ENCODE data around the gene SLC44A3. TPM values are rescaled to one million over a fixed set of nuclear protein-coding genes. Genes with fewer than 3 reads are reported as not detected.

SLC44A3 gene
- total and polyA plus RNA-seq, 2 of the 8 experiments (the other 6 are each of a cell fraction or from before 2014, with no cell fraction given) = 4.2 to 5.0 TPM

- TF ChIP-seq, protein P1, sequence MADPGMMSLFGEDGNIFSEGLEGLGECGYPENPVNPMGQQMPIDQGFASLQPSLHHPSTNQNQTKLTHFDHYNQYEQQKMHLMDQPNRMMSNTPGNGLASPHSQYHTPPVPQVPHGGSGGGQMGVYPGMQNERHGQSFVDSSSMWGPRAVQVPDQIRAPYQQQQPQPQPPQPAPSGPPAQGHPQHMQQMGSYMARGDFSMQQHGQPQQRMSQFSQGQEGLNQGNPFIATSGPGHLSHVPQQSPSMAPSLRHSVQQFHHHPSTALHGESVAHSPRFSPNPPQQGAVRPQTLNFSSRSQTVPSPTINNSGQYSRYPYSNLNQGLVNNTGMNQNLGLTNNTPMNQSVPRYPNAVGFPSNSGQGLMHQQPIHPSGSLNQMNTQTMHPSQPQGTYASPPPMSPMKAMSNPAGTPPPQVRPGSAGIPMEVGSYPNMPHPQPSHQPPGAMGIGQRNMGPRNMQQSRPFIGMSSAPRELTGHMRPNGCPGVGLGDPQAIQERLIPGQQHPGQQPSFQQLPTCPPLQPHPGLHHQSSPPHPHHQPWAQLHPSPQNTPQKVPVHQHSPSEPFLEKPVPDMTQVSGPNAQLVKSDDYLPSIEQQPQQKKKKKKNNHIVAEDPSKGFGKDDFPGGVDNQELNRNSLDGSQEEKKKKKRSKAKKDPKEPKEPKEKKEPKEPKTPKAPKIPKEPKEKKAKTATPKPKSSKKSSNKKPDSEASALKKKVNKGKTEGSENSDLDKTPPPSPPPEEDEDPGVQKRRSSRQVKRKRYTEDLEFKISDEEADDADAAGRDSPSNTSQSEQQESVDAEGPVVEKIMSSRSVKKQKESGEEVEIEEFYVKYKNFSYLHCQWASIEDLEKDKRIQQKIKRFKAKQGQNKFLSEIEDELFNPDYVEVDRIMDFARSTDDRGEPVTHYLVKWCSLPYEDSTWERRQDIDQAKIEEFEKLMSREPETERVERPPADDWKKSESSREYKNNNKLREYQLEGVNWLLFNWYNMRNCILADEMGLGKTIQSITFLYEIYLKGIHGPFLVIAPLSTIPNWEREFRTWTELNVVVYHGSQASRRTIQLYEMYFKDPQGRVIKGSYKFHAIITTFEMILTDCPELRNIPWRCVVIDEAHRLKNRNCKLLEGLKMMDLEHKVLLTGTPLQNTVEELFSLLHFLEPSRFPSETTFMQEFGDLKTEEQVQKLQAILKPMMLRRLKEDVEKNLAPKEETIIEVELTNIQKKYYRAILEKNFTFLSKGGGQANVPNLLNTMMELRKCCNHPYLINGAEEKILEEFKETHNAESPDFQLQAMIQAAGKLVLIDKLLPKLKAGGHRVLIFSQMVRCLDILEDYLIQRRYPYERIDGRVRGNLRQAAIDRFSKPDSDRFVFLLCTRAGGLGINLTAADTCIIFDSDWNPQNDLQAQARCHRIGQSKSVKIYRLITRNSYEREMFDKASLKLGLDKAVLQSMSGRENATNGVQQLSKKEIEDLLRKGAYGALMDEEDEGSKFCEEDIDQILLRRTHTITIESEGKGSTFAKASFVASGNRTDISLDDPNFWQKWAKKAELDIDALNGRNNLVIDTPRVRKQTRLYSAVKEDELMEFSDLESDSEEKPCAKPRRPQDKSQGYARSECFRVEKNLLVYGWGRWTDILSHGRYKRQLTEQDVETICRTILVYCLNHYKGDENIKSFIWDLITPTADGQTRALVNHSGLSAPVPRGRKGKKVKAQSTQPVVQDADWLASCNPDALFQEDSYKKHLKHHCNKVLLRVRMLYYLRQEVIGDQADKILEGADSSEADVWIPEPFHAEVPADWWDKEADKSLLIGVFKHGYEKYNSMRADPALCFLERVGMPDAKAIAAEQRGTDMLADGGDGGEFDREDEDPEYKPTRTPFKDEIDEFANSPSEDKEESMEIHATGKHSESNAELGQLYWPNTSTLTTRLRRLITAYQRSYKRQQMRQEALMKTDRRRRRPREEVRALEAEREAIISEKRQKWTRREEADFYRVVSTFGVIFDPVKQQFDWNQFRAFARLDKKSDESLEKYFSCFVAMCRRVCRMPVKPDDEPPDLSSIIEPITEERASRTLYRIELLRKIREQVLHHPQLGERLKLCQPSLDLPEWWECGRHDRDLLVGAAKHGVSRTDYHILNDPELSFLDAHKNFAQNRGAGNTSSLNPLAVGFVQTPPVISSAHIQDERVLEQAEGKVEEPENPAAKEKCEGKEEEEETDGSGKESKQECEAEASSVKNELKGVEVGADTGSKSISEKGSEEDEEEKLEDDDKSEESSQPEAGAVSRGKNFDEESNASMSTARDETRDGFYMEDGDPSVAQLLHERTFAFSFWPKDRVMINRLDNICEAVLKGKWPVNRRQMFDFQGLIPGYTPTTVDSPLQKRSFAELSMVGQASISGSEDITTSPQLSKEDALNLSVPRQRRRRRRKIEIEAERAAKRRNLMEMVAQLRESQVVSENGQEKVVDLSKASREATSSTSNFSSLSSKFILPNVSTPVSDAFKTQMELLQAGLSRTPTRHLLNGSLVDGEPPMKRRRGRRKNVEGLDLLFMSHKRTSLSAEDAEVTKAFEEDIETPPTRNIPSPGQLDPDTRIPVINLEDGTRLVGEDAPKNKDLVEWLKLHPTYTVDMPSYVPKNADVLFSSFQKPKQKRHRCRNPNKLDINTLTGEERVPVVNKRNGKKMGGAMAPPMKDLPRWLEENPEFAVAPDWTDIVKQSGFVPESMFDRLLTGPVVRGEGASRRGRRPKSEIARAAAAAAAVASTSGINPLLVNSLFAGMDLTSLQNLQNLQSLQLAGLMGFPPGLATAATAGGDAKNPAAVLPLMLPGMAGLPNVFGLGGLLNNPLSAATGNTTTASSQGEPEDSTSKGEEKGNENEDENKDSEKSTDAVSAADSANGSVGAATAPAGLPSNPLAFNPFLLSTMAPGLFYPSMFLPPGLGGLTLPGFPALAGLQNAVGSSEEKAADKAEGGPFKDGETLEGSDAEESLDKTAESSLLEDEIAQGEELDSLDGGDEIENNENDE (IDR thresholded peaks at IDR 0.05; ENCODE audit: insufficient replicate concordance, low read length) = no peak
- TF ChIP-seq JUND (IDR thresholded peaks at IDR 0.05; ENCODE audit: low read length) = no peak
- no peak for TF ChIP-seq TCF12 (IDR thresholded peaks at IDR 0.05; ENCODE audit: low read depth, low read length)
- no peak for TF ChIP-seq TEAD4 (IDR thresholded peaks at IDR 0.05; ENCODE audit: low read depth, low read length)
- TF ChIP-seq MAFK (IDR thresholded peaks at IDR 0.05; ENCODE audit: low read depth, low read length) = no peak
- no peak for TF ChIP-seq TAF7 (optimal IDR thresholded peaks at IDR 0.05; ENCODE audit: borderline replicate concordance, low read depth, low read length)
Measured at GRCh38 chr1:94903280-94904009, 83.3 kb downstream of the SLC44A3 start (continued).

Measured in H1 (cell line).